Measurements from ENCODE around the gene SRCAP.
A peak's percentile ranks its signal among the peaks of the same experiment; 100 is the strongest.

The SRCAP gene

DNA sequence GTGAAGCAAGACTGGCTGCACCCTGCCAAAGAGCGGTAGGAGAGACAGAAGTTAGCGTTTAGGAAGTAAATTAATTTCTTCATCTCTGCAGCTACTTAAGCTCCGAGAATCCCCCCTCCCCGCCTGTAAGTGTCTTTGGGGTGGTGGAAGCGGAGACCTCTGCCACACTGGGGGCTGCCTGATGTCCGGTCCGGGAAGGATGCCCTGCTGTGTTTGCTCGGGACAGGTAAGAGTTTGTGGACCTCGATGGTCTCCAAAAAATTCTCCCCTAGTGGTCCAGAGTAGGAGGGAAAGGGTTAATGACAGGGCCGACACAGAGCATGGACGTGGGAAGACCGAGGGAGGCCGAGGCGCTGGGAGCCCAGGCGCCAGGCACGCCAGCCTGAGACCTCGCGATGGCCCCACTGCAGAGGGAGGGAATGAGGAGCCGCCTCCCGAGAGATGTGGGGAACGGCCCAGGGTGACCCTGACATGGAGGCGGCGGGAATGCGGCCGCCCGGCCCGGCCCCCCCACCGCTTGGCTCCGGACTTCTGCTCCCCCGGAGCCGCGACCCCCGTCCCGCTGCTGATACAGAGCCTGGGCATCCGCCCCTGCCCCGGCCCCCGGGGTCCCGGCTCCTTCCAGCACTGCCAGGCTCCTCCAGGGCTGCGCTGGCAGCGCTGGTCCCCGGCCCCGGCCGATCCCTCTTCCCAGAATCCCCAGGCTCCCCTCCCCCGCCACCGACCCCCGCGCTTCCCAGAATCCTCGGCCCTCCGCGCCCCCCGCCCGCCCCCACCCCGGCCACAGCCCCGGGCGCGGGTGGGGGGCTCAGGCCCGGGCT lies 87.4 kb downstream of the SRCAP start:
- H3K4me3 ChIP-seq (ENCODE audit: low read depth, low read length), result peak overlapping the region; percentile 60
- no peak for DNase-seq (ENCODE audit: low read depth)
- TF ChIP-seq, protein P1, sequence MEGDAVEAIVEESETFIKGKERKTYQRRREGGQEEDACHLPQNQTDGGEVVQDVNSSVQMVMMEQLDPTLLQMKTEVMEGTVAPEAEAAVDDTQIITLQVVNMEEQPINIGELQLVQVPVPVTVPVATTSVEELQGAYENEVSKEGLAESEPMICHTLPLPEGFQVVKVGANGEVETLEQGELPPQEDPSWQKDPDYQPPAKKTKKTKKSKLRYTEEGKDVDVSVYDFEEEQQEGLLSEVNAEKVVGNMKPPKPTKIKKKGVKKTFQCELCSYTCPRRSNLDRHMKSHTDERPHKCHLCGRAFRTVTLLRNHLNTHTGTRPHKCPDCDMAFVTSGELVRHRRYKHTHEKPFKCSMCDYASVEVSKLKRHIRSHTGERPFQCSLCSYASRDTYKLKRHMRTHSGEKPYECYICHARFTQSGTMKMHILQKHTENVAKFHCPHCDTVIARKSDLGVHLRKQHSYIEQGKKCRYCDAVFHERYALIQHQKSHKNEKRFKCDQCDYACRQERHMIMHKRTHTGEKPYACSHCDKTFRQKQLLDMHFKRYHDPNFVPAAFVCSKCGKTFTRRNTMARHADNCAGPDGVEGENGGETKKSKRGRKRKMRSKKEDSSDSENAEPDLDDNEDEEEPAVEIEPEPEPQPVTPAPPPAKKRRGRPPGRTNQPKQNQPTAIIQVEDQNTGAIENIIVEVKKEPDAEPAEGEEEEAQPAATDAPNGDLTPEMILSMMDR (IDR thresholded peaks at IDR 0.05; ENCODE audit: insufficient read depth, low read depth, low read length, missing control alignments), result no peak

DNA sequence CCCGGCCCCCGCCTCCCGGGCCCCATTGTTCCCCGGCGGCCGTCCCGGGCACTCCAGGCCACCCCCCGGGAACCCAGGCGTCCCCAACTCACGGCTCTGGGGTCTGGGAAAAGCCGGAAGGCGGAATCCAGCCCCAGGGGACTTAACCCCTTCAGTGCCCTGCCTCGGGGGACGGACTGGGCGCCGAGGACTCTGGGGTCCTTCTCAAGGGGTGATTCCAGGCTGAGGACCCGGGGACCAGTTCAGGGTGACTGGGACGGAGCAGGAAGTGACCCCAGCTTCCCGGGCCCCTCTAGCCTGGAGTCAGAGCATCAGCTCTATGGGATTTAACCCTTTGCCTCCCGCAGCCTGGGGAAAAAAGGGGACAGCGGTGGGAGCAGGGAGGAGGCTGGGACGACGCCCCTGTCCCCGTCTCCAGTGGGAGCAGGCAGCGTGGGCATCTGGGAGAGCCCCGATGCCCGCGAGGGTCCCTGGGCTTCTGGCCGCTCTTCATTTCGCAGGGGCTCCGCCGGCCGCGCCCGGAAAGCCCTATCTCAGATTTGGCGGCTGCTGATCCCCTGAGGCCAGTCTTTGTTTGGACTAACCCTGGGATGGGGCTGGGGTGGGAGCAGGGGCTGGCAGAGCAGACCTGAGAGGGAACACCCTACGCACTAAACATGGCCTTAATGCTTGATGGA lies 88.1 kb downstream of the SRCAP start, which contains the start of gene ZNF629:
Gene ZNF629 (minus strand): TSS at position 270 of the 677 bp plus-strand sequence. CDS start 2,723 bp downstream, outside the sequence.
- TF ChIP-seq, protein P1 (IDR thresholded peaks at IDR 0.05; ENCODE audit: insufficient read depth, low read depth, low read length, missing control alignments), result no peak
- peak within 1 kb of the TSS; percentile 60 for H3K4me3 ChIP-seq (ENCODE audit: low read depth, low read length)
- no peak for DNase-seq (ENCODE audit: low read depth)

DNA sequence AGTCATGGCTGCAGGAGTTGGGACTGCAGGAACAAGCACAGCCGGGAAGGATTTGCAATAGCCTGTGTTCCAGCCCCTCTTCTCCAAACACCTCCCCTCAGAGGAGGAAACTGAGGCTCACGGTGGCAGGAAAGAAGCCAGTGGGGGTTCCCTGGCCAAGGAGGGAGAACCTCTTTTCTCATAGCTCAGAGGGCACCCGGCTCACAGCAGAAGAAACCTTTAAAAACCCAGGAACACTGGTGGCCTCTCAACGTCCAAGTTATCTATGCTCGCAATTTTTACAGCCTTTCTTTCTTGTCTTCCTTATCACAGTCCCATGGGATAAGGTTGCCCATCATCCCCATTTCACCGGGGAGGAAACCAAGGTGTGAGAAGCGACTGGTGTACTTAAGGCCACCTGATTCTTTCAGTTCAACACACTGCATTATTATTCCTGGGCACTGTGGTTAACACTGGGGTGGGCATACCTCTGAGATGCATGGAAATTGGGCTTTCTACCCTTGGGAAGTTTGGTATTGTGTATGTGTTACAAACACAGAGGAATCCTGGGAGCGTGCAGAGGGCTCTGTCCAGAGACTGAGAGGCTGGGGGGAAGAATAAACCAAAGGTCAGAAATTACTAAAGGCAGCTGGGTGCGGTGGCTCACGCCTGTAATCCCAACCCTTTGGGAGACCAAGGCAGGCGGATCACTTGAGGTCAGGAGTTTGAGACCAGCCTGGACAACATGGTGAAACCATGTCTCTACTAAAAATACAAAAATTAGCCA lies 88.8 kb downstream of the SRCAP start:
- DNase-seq (ENCODE audit: low read depth), result no peak
- TF ChIP-seq, protein P1 (IDR thresholded peaks at IDR 0.05; ENCODE audit: insufficient read depth, low read depth, low read length, missing control alignments), result no peak
- H3K4me3 ChIP-seq (ENCODE audit: low read depth, low read length), result peak overlapping the region; percentile 60
